NT2/D1 (cell line): ENCODE measurements around the gene BPI.

ENCODE experiments used
- SUZ12 ChIP-seq: IDR thresholded peaks from 2 replicates; pipeline ENCODE4 v1.6.1; 2011; ENCODE audit not compliant: insufficient read length, insufficient read depth; ENCODE audit errors: extremely low read depth
- YY1 ChIP-seq: IDR thresholded peaks from 2 replicates; pipeline ENCODE4 v1.6.1; 2011; ENCODE audit not compliant: insufficient read length, insufficient read depth
- ZNF274 ChIP-seq: IDR thresholded peaks from 2 replicates; pipeline ENCODE4 v1.6.1; 2011; ENCODE audit warnings: mild to moderate bottlenecking, low read depth, low read length

GRCh38 chr20:38272961-38273360 is 31.0 kb upstream of the BPI start:
- TF ChIP-seq SUZ12 (no peak), ZNF274 (no peak), YY1 (no peak)
